RWPE1 (cell line): ENCODE data around the gene FBN2.

ENCODE experiments used
- CTCF ChIA-PET: fragments of 350-600 bp; sonication (Branson Sonifier 250); formaldehyde crosslinking; extraction: SDS; loops from one replicate; lab custom pipeline; 2021; lab: Yijun Ruan, JAX
- POLR2A ChIA-PET: fragments of 400-600 bp; formaldehyde crosslinking; extraction: SDS; loops from one replicate; lab custom pipeline; 2020; ENCODE audit warnings: antibody characterized with exemption; ENCODE audit not compliant: low non-redundant PET; lab: Yijun Ruan, JAX
- DNase-seq: peaks from one replicate; pipeline ENCODE4 v3.0.0; 2012; ENCODE audit warnings: low spot score
- H3K27ac ChIP-seq: fragments of 450-650 bp; 2 replicates; pipeline ENCODE4 v1.5.1; 2017
- TF ChIP-seq, protein P1 (sequence below): fragments of 450-650 bp; conservative IDR thresholded peaks from 2 replicates; pipeline ENCODE4 v1.5.1; 2017; ENCODE audit warnings: low read depth, mild to moderate bottlenecking

FBN2 gene

GRCh38 chr5:128252756-128253155 lies 285.3 kb downstream of the FBN2 start:
- ChIA-PET POLR2A (no interaction called here), CTCF (interaction anchor here (0.8 kb wide), 1 partner anchor 246 kb away, joined by 5 read pairs; no protein-coding TSS in a partner anchor)
- no peak for DNase-seq
- H3K27ac ChIP-seq: no peak overlapping the region
- TF ChIP-seq, protein P1, sequence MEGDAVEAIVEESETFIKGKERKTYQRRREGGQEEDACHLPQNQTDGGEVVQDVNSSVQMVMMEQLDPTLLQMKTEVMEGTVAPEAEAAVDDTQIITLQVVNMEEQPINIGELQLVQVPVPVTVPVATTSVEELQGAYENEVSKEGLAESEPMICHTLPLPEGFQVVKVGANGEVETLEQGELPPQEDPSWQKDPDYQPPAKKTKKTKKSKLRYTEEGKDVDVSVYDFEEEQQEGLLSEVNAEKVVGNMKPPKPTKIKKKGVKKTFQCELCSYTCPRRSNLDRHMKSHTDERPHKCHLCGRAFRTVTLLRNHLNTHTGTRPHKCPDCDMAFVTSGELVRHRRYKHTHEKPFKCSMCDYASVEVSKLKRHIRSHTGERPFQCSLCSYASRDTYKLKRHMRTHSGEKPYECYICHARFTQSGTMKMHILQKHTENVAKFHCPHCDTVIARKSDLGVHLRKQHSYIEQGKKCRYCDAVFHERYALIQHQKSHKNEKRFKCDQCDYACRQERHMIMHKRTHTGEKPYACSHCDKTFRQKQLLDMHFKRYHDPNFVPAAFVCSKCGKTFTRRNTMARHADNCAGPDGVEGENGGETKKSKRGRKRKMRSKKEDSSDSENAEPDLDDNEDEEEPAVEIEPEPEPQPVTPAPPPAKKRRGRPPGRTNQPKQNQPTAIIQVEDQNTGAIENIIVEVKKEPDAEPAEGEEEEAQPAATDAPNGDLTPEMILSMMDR: no peak

GRCh38 chr5:128252196-128252595 lies 285.8 kb downstream of the FBN2 start:
- no peak overlapping the region for H3K27ac ChIP-seq
- POLR2A ChIA-PET: no interaction called here
- DNase-seq: no peak
- TF ChIP-seq, protein P1: no peak
- CTCF ChIA-PET: no interaction called here

GRCh38 chr5:128245974-128246373 lies 292.1 kb downstream of the FBN2 start:
- no peak overlapping the region for H3K27ac ChIP-seq
- no peak for DNase-seq
- ChIA-PET POLR2A (no interaction called here), CTCF (no interaction called here)
- TF ChIP-seq, protein P1: no peak

DNA sequence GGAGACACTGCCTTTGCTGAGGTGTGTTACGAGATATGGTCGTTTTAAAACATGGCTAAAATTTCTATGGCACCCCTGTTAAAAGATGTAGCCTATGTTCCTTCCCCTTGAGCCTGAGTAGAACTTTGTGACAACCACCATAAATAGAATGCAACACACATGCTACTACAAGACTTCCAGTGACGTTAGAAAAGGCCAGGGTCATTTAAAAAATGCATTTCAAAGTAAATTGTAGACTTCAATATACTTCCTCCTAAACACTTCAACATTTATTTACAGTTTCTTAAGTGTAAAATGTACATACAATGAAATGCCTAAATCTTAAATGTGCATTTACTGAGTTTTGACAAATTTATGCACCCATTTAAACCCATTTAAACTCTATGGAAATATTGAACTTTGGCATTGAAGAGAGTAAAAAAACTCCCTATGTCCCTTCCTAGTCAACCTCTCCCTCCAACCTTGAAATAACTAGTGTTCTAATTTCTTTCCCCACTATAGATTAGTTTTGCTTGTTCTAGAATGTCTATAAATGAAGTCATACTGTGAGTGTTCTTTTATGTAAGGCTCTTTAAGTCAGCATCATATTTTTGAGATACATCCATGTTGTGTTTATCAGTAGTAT lies 294.0 kb downstream of the FBN2 start:
- no peak for DNase-seq
- no peak overlapping the region for H3K27ac ChIP-seq
- ChIA-PET POLR2A (no interaction called here), CTCF (no interaction called here)
- TF ChIP-seq, protein P1: no peak

DNA sequence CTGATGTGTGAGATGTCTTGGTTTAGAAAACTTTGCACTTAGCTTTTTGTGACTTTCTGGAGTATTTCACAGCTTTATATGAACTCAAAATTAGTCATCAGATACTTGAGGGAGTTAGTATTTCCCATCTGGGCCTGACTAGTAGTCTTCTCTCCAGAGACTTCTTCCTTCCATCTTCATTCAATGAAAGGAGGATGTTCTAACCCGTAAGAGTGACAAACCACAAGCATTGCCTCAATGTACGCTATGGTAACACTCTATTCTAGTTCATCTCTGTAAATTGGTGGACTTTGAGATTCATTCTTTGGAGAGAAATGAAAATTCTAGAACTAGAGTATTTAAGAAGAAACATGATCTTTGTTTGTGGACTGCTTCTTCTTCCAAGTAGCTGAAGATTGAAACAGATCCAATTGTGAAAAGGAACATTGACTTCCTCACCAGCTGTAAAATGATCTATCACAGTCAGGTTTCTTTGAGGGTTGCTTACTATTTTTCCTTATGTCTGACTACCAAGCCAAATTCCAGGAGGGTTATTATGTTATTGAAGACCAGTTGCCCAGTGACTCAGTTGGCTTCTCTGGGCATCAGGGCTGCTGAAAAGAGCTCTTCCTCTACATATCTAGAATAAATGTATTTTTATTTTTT lies 296.9 kb downstream of the FBN2 start:
- TF ChIP-seq, protein P1: no peak
- no peak for DNase-seq
- CTCF ChIA-PET: interaction anchor here (1.1 kb wide), 1 partner anchor 40 kb away, joined by 3 read pairs; no protein-coding TSS in a partner anchor
- POLR2A ChIA-PET: no interaction called here
- H3K27ac ChIP-seq: no peak overlapping the region

DNA sequence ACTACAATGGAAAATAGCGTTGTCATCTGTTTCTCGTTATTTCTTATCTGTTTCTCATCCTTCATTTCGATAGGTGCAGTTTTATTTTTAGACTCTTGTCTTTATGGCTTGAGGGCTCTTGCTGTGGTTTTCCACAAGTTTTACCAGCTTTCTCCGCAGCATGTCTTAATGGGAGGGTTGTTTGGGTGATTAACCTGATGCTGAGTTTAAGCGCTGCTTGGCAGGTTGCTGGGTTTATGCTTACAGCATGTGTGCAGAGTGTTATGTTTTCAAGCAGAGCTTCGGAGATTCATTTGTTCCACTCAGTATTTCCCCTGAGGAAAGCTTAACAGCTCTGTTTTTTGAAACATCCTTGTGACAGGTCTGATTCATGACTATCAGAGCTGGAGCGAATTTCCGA lies 300.5 kb downstream of the FBN2 start:
- ChIA-PET POLR2A (no interaction called here), CTCF (interaction anchor here (0.7 kb wide), 1 partner anchor 11 kb away, joined by 3 read pairs; no protein-coding TSS in a partner anchor)
- TF ChIP-seq, protein P1: no peak
- DNase-seq: no peak
- H3K27ac ChIP-seq: no peak overlapping the region
